Measurements from ENCODE around the gene PIK3C3.

DNA sequence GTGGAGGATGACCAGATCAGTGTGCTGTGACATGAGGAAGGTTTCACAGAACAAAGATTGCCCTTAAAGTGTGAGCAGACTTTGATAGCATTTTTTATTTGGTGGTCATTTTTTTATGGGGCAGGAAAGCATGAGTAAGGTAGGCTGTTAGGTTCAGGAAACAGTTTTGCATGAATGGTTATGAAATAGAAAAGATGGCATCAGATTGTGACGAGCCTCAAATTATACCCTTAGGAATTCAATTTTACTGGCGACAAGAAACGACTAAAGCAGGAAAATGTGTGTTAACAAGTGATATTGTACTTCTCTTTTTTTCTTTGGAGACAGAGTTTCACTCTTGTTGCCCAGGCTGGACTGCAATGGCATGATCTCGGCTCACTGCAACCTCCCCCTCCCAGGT is 44.7 kb downstream of the PIK3C3 start:
- TF ChIP-seq POLR2AphosphoS5 (IDR thresholded peaks at IDR 0.05; ENCODE audit: insufficient read depth in 1 of 2, low read depth in 1 of 2) (no peak), POLR2A (IDR thresholded peaks at IDR 0.05) (no peak)
- TF ChIP-seq, protein P1, sequence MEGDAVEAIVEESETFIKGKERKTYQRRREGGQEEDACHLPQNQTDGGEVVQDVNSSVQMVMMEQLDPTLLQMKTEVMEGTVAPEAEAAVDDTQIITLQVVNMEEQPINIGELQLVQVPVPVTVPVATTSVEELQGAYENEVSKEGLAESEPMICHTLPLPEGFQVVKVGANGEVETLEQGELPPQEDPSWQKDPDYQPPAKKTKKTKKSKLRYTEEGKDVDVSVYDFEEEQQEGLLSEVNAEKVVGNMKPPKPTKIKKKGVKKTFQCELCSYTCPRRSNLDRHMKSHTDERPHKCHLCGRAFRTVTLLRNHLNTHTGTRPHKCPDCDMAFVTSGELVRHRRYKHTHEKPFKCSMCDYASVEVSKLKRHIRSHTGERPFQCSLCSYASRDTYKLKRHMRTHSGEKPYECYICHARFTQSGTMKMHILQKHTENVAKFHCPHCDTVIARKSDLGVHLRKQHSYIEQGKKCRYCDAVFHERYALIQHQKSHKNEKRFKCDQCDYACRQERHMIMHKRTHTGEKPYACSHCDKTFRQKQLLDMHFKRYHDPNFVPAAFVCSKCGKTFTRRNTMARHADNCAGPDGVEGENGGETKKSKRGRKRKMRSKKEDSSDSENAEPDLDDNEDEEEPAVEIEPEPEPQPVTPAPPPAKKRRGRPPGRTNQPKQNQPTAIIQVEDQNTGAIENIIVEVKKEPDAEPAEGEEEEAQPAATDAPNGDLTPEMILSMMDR (IDR thresholded peaks at IDR 0.05) = no peak
